Endothelial cell of umbilical vein (primary cell): Measurements from ENCODE around the gene SIPA1L2. TPM values are rescaled to one million over a fixed set of nuclear protein-coding genes. Genes with fewer than 3 reads are reported as not detected.
A peak's percentile ranks its signal among the peaks of the same experiment; 100 is the strongest.

Source experiments
- BruUV-seq: library from RNA; stranded (reverse); fragments of 400-500 nt; replicated peaks from 2 replicates; lab custom pipeline; 2021; lab: Mats Ljungman, UMichigan
- CTCF ChIA-PET: fragments of 300-600, 350-600 bp; sonication (Branson Sonifier 250); formaldehyde crosslinking; loops from one replicate; lab custom pipeline; 2021; ENCODE audit warnings: antibody characterized with exemption, inconsistent platforms; lab: Charles Lee
- POLR2A ChIA-PET: fragments of 300-600, 350-600 bp; sonication (Branson Sonifier 250); formaldehyde crosslinking; loops from one replicate; lab custom pipeline; 2021; ENCODE audit warnings: antibody characterized with exemption, inconsistent platforms; lab: Charles Lee
- DNase-seq: peaks from one replicate; pipeline ENCODE4 v3.0.0-alpha.2; 2011; ENCODE audit warnings: low read depth, low spot score
- FAIRE-seq: peaks from 2 replicates; lab custom pipeline; 2011; peaks lifted over from hg19 to GRCh38; lab: Jason Lieb, UNC
- H2AFZ ChIP-seq: 2 replicates; pipeline ENCODE4 v1.6.0; 2012; ENCODE audit warnings: low read depth, low read length, control low read depth, inconsistent platforms
- H3K27ac ChIP-seq: 2 replicates; pipeline ENCODE4 v1.5.1; 2011; ENCODE audit warnings: low read depth, mild to moderate bottlenecking, control low read depth, low read length, moderate library complexity; ENCODE audit not compliant: insufficient read depth
- H3K27me3 ChIP-seq, 2 experiments: 2 replicates each; pipeline versions ENCODE4 v1.6.0 to v1.6.1; 2011; ENCODE audit warnings: low read length in 2 of 2, mixed read lengths in 1 of 2; ENCODE audit not compliant: control insufficient read depth in 2 of 2, insufficient read depth in 2 of 2
- H3K36me3 ChIP-seq, 2 experiments: 2 replicates in 1 of 2; 3 replicates in 1 of 2; pipeline ENCODE4 v1.5.1; 2011; ENCODE audit warnings: low read length in 2 of 2, mild to moderate bottlenecking in 1 of 2, moderate library complexity in 1 of 2; ENCODE audit not compliant: control insufficient read depth in 2 of 2, insufficient read depth in 2 of 2; ENCODE audit errors: extremely low read depth in 1 of 2
- H3K4me1 ChIP-seq: 3 replicates; pipeline ENCODE4 v1.5.1; 2011; ENCODE audit warnings: mild to moderate bottlenecking, low read length; ENCODE audit not compliant: control insufficient read depth, insufficient read depth; ENCODE audit errors: extremely low read depth
- H3K4me2 ChIP-seq: 2 replicates; pipeline ENCODE4 v1.6.1; 2011; ENCODE audit warnings: low read length, control low read depth, mixed read lengths; ENCODE audit not compliant: insufficient read depth
- H3K4me3 ChIP-seq, 3 experiments: fragments of 200-600 bp in 1 of 3; sonication (generic), shearing (Covaris generic) in 1 of 3; replicated peaks in 1 of 3; 2 replicates each; pipeline ENCODE4 v1.5.1; 2011 to 2016; ENCODE audit warnings: control low read depth in 3 of 3, low read length in 3 of 3, mild to moderate bottlenecking in 2 of 3, inconsistent platforms in 1 of 3, low read depth in 1 of 3, moderate library complexity in 1 of 3; ENCODE audit not compliant: insufficient read depth in 1 of 3
- H3K79me2 ChIP-seq: 2 replicates; pipeline ENCODE4 v1.6.0; 2012; ENCODE audit warnings: low read length, inconsistent platforms; ENCODE audit not compliant: control insufficient read depth, insufficient read depth
- H3K9ac ChIP-seq: replicated peaks from 2 replicates; pipeline ENCODE3; 2011; ENCODE audit warnings: low read length, control low read depth; ENCODE audit not compliant: insufficient read depth; ENCODE audit errors: extremely low read depth
- H3K9me1 ChIP-seq: replicated peaks from 3 replicates; pipeline ENCODE4 v1.6.0; 2011; ENCODE audit warnings: mild to moderate bottlenecking, low read length; ENCODE audit not compliant: control insufficient read depth, insufficient read depth; ENCODE audit errors: extremely low read depth
- H3K9me3 ChIP-seq: replicated peaks from 2 replicates; pipeline ENCODE4 v1.5.1; 2012; ENCODE audit warnings: low read length, inconsistent platforms; ENCODE audit not compliant: control insufficient read depth, insufficient read depth
- H4K20me1 ChIP-seq: replicated peaks from 2 replicates; pipeline ENCODE3; 2011; ENCODE audit warnings: mild to moderate bottlenecking, low read length; ENCODE audit not compliant: control insufficient read depth, insufficient read depth; ENCODE audit errors: extremely low read depth
- EZH2 ChIP-seq: IDR thresholded peaks from 2 replicates; pipeline ENCODE4 v1.6.1; 2012; ENCODE audit warnings: borderline replicate concordance, low read depth, mild to moderate bottlenecking, moderate library complexity, low read length, inconsistent platforms; ENCODE audit not compliant: severe bottlenecking
- JUN ChIP-seq: IDR thresholded peaks from 2 replicates; pipeline ENCODE4 v1.6.1; 2011; ENCODE audit warnings: borderline replicate concordance, low read depth; ENCODE audit not compliant: insufficient read length, insufficient read depth
- POLR2A ChIP-seq: IDR thresholded peaks from 2 replicates; pipeline ENCODE4 v1.6.1; 2012; ENCODE audit warnings: low read depth, mild to moderate bottlenecking, control low read depth, low read length
- dilution Hi-C: fragments of 300-500 bp; cut with MboI; formaldehyde crosslinking; loops from one replicate; pipeline ENCODE4 v1.15.0; 2019; ENCODE audit warnings: low sequenced_read_pairs; ENCODE audit not compliant: extremely low pct_ligation_motif_present
- intact Hi-C: fragments of 100-400 bp; cut with micrococcal nuclease; formaldehyde crosslinking; loops from one replicate; pipeline ENCODE4 v1.10.0; 2022
- polyA plus RNA-seq, 4 experiments: library from polyadenylated mRNA; depleted of rRNA in 3 of 4; stranded (reverse) in 3 of 4; unstranded in 1 of 4; fragments of >200 nt; gene quantifications; 2 replicates each; pipeline versions ENCODE4 v1.2.1 to v1.2.3, GENCODE V29; 2011 to 2012; ENCODE audit warnings: missing spikeins in 1 of 4
- total RNA-seq: library from RNA; stranded (reverse); gene quantifications from 2 replicates; pipeline ENCODE4 v1.2.3, GENCODE V29; 2021
- TF ChIP-seq, protein P1 (sequence below), 2 donors: IDR thresholded peaks; 1 replicate in 1 of 2; 2 replicates in 1 of 2; pipeline ENCODE4 v1.5.1; 2011; ENCODE audit warnings: low read length in 2 of 2, mild to moderate bottlenecking in 2 of 2, moderate library complexity in 2 of 2, control low read depth in 1 of 2, inconsistent platforms in 1 of 2, low read depth in 1 of 2; ENCODE audit not compliant: insufficient read depth in 1 of 2; ENCODE audit errors: extremely low read depth in 1 of 2
- TF ChIP-seq, protein P2 (sequence below): IDR thresholded peaks from 2 replicates; pipeline ENCODE4 v1.6.1; 2011; ENCODE audit not compliant: insufficient read depth, insufficient read length

SIPA1L2 gene
- total and polyA plus RNA-seq, 2 donors (not counting 3 experiments of a cell fraction or from before 2014, with no cell fraction given) = 3.6 to 12.8 TPM

DNA sequence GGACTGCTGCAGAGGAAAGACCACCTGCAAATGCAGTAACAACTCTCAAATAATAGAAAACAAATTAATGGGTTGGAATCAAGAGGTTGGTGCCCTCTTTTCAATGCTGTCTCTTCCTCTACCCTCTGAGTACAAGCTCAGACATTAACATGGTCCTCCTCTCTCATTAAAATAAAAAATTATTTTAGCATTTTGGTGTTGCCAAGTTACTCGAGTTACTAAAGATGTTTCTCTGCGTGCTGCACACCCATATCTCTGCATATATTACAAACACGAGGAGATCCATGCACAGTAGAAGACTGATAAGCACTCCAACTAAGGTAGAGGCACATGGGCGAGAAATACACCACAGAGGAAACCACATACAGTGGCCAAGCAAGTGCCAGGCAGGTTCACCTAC, 21.5 kb downstream of the SIPA1L2 start:
- CTCF ChIA-PET = no interaction called here
- no peak overlapping the region for H3K9ac ChIP-seq
- no peaks in the 10 kb centered on the region for H3K36me3 ChIP-seq
- H3K27ac ChIP-seq = no peak overlapping the region
- no TSS peak for BruUV-seq
- no peak overlapping the region for H2AFZ ChIP-seq
- no peaks in the 10 kb centered on the region for H3K9me3 ChIP-seq
- dilution Hi-C loops (no loop called here), intact Hi-C loops (no loop called here)
- H3K79me2 ChIP-seq = peaks cover 3% of the 10 kb centered on the region
- no peak overlapping the region for H3K4me3 ChIP-seq
- no peaks in the 10 kb centered on the region for H3K27me3 ChIP-seq
- DNase-seq = no peak
- POLR2A ChIA-PET = interaction anchor here (0.7 kb wide), 1 partner anchor 561 kb away, joined by 3 read pairs; no protein-coding TSS in a partner anchor
- H3K9me1 ChIP-seq = no peaks in the 10 kb centered on the region
- TF ChIP-seq EZH2 (no peak), JUN (no peak), POLR2A (no peak)
- TF ChIP-seq, protein P1, sequence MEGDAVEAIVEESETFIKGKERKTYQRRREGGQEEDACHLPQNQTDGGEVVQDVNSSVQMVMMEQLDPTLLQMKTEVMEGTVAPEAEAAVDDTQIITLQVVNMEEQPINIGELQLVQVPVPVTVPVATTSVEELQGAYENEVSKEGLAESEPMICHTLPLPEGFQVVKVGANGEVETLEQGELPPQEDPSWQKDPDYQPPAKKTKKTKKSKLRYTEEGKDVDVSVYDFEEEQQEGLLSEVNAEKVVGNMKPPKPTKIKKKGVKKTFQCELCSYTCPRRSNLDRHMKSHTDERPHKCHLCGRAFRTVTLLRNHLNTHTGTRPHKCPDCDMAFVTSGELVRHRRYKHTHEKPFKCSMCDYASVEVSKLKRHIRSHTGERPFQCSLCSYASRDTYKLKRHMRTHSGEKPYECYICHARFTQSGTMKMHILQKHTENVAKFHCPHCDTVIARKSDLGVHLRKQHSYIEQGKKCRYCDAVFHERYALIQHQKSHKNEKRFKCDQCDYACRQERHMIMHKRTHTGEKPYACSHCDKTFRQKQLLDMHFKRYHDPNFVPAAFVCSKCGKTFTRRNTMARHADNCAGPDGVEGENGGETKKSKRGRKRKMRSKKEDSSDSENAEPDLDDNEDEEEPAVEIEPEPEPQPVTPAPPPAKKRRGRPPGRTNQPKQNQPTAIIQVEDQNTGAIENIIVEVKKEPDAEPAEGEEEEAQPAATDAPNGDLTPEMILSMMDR (IDR thresholded peaks at IDR 0.05; ENCODE audit: extremely low read depth in 1 of 2, insufficient read depth in 1 of 2, low read depth in 1 of 2, low read length in 2 of 2) = no peak
- FAIRE-seq = no peak
- H3K4me1 ChIP-seq = no peaks in the 10 kb centered on the region
- no peak overlapping the region for H3K4me2 ChIP-seq
- H4K20me1 ChIP-seq = no peaks in the 10 kb centered on the region

DNA sequence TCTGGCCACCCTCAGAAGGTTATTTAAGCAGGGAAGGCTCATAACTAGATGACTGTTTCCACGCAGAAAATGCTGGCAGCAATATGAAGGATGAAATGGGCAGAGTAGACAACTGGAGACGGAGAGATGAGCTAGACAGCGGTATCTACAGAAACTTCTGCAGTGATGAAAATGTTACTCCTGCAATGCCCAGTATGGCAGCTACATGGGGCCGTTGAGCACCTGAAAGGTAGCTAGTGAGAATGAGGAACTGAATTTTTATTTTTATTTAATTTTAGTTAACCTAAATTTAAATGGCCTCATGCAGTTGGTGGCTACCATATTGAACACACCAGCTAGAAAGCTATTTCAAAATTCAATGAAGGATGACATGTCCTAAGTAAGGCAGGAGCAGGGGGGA, 27.3 kb downstream of the SIPA1L2 start:
- TF ChIP-seq, protein P1 (IDR thresholded peaks at IDR 0.05; ENCODE audit: extremely low read depth in 1 of 2, insufficient read depth in 1 of 2, low read depth in 1 of 2, low read length in 2 of 2) = peak in 1 of 2 donors; percentile 10
- TF ChIP-seq, protein P2, sequence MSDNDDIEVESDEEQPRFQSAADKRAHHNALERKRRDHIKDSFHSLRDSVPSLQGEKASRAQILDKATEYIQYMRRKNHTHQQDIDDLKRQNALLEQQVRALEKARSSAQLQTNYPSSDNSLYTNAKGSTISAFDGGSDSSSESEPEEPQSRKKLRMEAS = no peak
- dilution Hi-C loops = no loop called here
- no peak for FAIRE-seq

More for the DNA sequence above, 27.3 kb downstream of the SIPA1L2 start:
- H3K9ac ChIP-seq = no peak overlapping the region
- no peak overlapping the region for H3K27ac ChIP-seq
- intact Hi-C loops = no loop called here
- no peak overlapping the region for H2AFZ ChIP-seq
- no peaks in the 10 kb centered on the region for H3K79me2 ChIP-seq
- H4K20me1 ChIP-seq = no peaks in the 10 kb centered on the region
- no peaks in the 10 kb centered on the region for H3K36me3 ChIP-seq
- H3K4me2 ChIP-seq = no peak overlapping the region
- ChIA-PET POLR2A (no interaction called here), CTCF (interaction anchor here (0.5 to 1.3 kb wide), 3 partner anchors 24 to 360 kb away, joined by 3 to 4 read pairs (median 3); no protein-coding TSS in a partner anchor)
- BruUV-seq = no TSS peak
- no peak for DNase-seq
- H3K9me1 ChIP-seq = no peaks in the 10 kb centered on the region
- H3K27me3 ChIP-seq = no peaks in the 10 kb centered on the region
- H3K4me1 ChIP-seq = peaks cover 2% of the 10 kb centered on the region
- no peaks in the 10 kb centered on the region for H3K9me3 ChIP-seq
- H3K4me3 ChIP-seq = no peak overlapping the region
